Activated naive CD8-positive, alpha-beta T cell (primary cell): ENCODE data around the gene EEF1AKMT1.

Experiments used
- H3K27ac Mint-ChIP-seq: one replicate; pipeline ENCODE4 v1.8.0; 2021; ENCODE audit warnings: mixed read lengths
- H3K27me3 Mint-ChIP-seq: one replicate; pipeline ENCODE4 v1.8.0; 2021; ENCODE audit warnings: mixed read lengths
- H3K36me3 Mint-ChIP-seq: one replicate; pipeline ENCODE4 v1.8.0; 2021; ENCODE audit warnings: mixed read lengths
- H3K4me1 Mint-ChIP-seq: one replicate; pipeline ENCODE4 v1.8.0; 2021; ENCODE audit warnings: low read depth, mixed read lengths
- H3K4me3 Mint-ChIP-seq: one replicate; pipeline ENCODE4 v1.8.0; 2021; ENCODE audit warnings: mild to moderate bottlenecking, mixed read lengths
- H3K9me3 Mint-ChIP-seq: one replicate; pipeline ENCODE4 v1.8.0; 2021; ENCODE audit warnings: low read depth, mixed read lengths

Gene EEF1AKMT1, protein sequence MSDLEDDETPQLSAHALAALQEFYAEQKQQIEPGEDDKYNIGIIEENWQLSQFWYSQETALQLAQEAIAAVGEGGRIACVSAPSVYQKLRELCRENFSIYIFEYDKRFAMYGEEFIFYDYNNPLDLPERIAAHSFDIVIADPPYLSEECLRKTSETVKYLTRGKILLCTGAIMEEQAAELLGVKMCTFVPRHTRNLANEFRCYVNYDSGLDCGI

DNA sequence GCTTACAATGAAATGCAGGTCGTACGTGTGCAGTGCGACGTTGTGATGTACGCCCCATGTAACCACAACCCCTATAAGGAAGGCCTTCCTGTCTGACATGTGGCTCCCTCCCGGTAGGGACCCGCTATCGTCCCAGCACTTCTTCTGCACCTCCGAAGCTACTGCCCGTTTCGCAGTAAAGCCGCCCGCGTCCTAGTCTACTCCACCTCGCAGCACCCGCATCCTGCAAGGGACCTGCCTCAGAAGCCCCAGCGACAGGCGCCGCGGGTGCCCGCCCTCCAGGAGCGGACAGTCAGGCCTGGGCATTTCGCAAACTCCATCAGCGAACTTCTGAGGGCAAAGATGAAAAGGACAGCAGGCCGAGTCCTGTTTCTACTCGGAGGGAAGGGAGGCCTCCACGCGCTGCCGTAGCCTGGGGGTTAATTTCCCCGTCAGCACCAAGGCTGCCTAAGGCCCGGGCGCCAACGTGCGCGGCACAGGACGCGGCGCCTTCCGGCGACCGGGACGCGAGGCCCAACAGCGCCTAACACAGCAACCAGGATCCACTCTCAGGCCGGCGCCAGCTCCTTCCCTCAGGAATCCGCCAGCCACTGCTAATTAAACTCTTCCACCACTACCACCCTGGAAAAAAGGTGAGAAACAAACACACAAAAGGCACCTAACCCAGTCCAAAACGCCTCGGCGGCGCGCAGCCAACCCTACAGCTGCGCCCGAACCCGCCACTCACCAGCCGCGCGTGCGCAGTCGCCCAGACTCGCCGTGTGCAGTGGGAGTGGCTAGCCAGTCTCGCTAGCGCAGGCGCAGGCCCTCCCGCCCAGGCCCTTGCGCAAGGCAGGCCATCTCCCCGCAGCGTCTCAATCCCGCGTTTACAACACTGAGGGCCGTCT lies at the start of gene EEF1AKMT1:
Gene EEF1AKMT1 (minus strand): TSS at position 768 of the 887 bp plus-strand sequence. CDS start 16,363 bp downstream, outside the sequence.
- H3K9me3 Mint-ChIP-seq: peaks cover 5% of the 10 kb centered on the region
- H3K27ac Mint-ChIP-seq: peak within 1 kb of the TSS; percentile 100
- peak within 1 kb of the TSS; percentile 90 for H3K4me3 Mint-ChIP-seq
- peaks cover 49% of the 10 kb centered on the region for H3K4me1 Mint-ChIP-seq
- no peaks in the 10 kb centered on the region for H3K27me3 Mint-ChIP-seq
- H3K36me3 Mint-ChIP-seq: peaks cover 25% of the 10 kb centered on the region

DNA sequence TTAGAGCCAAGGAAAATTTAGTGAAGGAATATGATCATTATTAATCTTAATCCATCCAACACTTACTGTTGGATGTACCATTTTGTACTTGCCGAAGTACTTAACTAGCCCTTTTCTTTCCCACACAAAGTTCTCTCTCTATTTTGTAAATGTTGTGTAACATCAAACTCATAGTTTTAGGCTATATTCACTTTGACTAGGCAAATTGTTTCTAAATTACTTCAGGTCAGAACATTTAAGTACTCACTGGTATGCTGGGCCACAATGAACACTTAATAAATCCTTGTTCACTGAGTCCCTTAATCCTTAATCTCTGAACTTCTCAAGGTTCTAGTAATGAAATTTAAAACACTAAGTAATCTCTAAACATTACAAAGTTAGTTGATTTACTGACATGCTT lies 49.3 kb upstream of the EEF1AKMT1 start:
- Mint-ChIP-seq H3K9me3 (no peaks in the 10 kb centered on the region), H3K4me3 (no peak overlapping the region), H3K36me3 (peaks cover 6% of the 10 kb centered on the region), H3K27me3 (no peaks in the 10 kb centered on the region), H3K27ac (no peak overlapping the region), H3K4me1 (peaks cover 1% of the 10 kb centered on the region)

DNA sequence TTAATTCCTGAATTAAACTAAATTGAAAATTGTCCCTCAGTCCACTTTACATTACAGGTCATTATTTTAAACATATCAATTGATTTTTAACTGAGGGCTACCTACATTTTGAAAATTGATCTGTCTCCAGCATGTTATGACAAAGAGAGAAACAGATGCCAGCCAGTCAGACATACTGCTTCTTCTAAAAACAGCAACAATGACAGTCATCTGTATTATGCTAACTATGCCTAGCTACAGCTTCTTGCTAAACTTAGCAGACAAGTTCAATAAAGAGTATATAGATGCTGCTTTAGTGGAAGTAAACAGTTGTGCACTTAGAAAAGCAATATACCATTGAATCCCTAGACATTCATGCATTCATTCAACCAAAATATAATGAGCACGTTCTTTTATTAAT lies 48.6 kb upstream of the EEF1AKMT1 start:
- no peaks in the 10 kb centered on the region for H3K9me3 Mint-ChIP-seq
- H3K27me3 Mint-ChIP-seq: no peaks in the 10 kb centered on the region
- no peak overlapping the region for H3K4me3 Mint-ChIP-seq
- H3K27ac Mint-ChIP-seq: no peak overlapping the region
- H3K4me1 Mint-ChIP-seq: peaks cover 1% of the 10 kb centered on the region
- peaks cover 6% of the 10 kb centered on the region for H3K36me3 Mint-ChIP-seq

DNA sequence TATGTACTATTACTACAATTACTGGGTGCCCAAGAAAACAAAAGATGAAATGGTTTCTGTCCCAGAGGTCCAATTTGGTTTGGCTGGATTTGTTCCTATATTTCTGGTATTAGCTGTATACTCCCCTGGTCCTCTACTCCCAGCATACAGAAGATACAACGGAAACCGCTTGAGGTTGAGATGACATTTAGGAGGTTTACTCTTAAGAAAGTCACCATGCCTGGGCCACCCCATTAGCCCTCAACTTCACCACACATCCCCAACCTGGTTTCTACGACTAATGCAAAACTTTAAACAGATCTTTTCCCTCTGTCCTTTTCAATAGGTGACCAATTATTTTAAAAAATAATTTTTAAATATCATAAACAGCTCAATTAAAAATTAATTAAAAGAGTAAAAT lies 46.0 kb upstream of the EEF1AKMT1 start:
- Mint-ChIP-seq H3K4me3 (no peak overlapping the region), H3K36me3 (peaks cover 6% of the 10 kb centered on the region), H3K27ac (no peak overlapping the region), H3K4me1 (peaks cover 1% of the 10 kb centered on the region), H3K27me3 (no peaks in the 10 kb centered on the region), H3K9me3 (no peaks in the 10 kb centered on the region)

DNA sequence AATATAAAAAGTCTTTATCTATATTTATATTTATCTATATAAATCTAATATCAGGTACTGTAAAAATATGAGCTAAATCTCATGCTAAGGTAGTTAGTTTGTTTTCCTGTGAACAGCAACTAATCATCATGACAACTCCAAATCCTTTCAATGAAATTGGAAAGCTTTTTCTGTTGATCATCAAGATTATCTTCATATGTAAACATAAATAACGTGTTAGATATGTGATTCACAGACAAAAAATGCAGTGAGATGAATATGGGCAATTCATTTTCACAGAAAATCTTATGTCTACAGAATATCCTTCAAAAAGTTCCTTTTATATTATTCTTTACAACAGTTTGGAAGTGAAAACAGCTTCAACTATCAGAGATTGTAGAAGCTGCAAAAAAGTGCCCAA lies 41.7 kb upstream of the EEF1AKMT1 start:
- H3K4me3 Mint-ChIP-seq: no peak overlapping the region
- H3K9me3 Mint-ChIP-seq: no peaks in the 10 kb centered on the region
- no peak overlapping the region for H3K27ac Mint-ChIP-seq
- peaks cover 11% of the 10 kb centered on the region for H3K36me3 Mint-ChIP-seq
- H3K4me1 Mint-ChIP-seq: peaks cover 2% of the 10 kb centered on the region
- H3K27me3 Mint-ChIP-seq: no peaks in the 10 kb centered on the region

DNA sequence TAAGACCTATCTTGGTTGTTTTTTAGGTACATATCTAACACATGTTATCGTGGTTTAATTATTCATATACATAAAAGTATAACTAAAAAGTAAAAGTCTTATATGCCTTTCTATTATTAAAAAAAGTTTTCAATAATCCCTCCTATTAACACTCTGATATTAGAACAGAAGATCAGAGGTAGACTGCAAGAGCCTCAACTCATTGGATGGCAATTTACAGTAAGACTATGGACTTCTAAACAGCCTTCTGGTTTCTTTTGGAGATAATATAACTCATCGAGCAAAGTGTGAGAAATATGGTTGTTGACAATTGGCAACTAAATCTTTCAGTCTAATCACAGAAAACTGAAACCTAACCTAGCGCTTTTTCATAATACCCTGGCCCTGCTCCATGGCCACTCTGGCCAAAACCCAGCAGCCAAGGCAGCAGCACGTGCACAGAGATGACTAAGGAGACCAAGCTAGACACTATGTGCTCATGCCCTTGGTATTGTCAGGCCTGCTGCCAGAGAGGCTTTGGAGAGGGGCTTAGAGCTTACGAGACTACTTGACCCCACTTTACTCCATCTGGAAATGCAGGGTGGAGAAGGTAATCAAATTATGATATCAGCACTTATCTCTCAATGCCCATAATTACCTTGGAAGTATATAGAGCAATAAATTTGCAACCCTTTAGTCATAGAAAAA lies 40.6 kb upstream of the EEF1AKMT1 start:
- H3K36me3 Mint-ChIP-seq: peaks cover 9% of the 10 kb centered on the region
- H3K27me3 Mint-ChIP-seq: no peaks in the 10 kb centered on the region
- H3K9me3 Mint-ChIP-seq: no peaks in the 10 kb centered on the region

DNA sequence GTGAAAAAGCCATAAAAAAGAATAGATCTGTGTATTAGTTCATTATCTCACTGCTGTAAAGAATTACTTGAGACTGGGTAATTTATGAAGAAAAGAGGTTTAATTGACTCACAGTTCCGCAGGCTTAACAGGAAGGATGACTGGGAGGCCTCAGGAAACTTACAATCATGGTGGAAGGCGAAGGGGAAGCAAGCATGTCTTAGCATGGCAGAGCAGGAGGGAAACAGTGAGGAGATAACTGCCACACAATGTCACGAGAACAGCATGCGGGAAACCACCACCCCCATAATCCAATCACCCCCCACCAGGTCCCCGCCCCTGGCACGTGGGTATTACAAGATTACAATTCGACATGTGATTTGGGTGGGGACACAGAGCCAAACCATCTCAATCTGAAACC lies 39.1 kb upstream of the EEF1AKMT1 start:
- Mint-ChIP-seq H3K27me3 (no peaks in the 10 kb centered on the region), H3K9me3 (no peaks in the 10 kb centered on the region), H3K4me3 (no peak overlapping the region), H3K27ac (peak overlapping the region; percentile 42), H3K36me3 (peaks cover 9% of the 10 kb centered on the region), H3K4me1 (peaks cover 2% of the 10 kb centered on the region)

More for the DNA sequence above, 40.6 kb upstream of the EEF1AKMT1 start:
- H3K4me1 Mint-ChIP-seq: peaks cover 2% of the 10 kb centered on the region
- H3K27ac Mint-ChIP-seq: no peak overlapping the region
- H3K4me3 Mint-ChIP-seq: no peak overlapping the region

DNA sequence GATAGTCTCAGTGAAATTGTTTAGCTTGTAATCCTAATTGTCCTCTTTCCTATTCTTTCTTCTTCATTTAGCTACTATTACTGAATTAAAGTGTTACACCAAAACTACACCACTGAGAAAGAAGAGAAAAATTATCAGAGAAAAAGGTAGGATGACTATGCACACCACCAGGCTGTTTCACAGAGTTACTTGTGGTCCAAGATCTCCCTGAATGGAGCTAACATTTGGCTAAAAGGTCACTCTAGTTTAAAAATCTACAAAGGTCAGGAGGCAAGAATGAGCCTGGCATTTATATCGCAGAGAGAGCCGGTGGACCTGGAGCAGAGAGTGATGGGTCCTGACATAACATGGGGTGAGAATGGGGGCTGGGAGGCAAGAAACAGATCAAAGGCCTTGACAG lies 37.0 kb upstream of the EEF1AKMT1 start:
- peaks cover 2% of the 10 kb centered on the region for H3K4me1 Mint-ChIP-seq
- no peaks in the 10 kb centered on the region for H3K9me3 Mint-ChIP-seq
- no peak overlapping the region for H3K27ac Mint-ChIP-seq
- no peaks in the 10 kb centered on the region for H3K27me3 Mint-ChIP-seq
- H3K36me3 Mint-ChIP-seq: peaks cover 7% of the 10 kb centered on the region
- no peak overlapping the region for H3K4me3 Mint-ChIP-seq

DNA sequence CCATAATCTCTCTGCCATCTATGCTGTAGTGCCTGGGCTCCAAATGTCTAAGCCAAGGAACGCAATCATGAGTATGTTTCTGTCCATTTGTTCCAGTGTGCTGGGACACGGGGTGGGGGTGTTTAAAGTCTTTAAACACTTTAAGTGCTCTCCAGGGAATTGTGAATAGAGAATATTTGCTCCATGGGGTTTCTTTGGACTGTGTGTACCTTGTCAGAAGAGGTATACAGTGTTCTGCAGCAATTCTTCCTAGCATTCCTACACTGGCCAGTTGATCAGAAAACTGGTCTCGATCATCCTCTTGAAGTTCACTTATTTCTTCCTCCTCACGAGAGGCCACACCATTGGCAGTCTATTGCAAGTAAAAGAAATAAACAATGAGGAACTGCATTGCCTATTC lies 35.1 kb upstream of the EEF1AKMT1 start:
- Mint-ChIP-seq H3K27ac (no peak overlapping the region), H3K9me3 (no peaks in the 10 kb centered on the region), H3K27me3 (no peaks in the 10 kb centered on the region), H3K4me3 (no peak overlapping the region), H3K4me1 (peaks cover 4% of the 10 kb centered on the region), H3K36me3 (peaks cover 9% of the 10 kb centered on the region)

DNA sequence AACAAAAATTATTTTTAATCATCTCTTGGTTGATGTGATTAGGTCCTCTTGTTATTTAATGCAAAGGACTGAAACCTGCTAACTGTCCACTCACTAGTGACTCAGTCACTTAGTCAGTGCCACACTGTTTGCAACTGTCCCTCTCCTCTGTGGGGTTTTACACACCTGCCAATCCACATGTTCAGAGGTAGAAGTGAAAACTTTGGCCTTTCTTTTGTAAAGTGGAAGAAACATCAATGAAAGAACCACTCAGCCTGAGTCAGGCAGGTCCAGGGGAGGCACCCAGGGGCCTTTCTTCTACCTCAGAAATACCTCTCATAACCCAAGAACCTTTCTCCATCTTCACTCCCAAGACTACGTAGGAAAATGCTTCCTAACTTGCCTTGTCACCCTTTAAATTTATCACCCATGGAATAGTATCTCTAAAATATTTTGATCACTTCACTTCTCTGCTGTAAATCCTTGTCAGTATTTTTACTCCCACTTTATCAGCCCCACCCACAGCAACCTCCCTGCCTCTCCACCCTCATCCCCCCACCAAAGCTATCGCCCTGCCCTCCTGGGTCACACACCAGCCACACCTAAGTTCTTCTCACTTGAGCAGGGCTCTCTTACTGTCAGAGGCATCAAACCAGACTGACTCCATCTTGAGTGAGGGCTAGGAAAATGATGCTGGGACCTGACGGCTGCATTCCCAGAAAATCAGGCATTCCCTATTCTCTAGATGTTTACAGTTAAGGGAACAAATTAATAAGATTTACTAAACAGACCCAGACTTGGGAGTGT lies 29.6 kb upstream of the EEF1AKMT1 start:
- Mint-ChIP-seq H3K9me3 (no peaks in the 10 kb centered on the region), H3K27me3 (no peaks in the 10 kb centered on the region), H3K36me3 (peaks cover 8% of the 10 kb centered on the region), H3K4me3 (no peak overlapping the region), H3K27ac (peak overlapping the region; percentile 28), H3K4me1 (peaks cover 10% of the 10 kb centered on the region)

DNA sequence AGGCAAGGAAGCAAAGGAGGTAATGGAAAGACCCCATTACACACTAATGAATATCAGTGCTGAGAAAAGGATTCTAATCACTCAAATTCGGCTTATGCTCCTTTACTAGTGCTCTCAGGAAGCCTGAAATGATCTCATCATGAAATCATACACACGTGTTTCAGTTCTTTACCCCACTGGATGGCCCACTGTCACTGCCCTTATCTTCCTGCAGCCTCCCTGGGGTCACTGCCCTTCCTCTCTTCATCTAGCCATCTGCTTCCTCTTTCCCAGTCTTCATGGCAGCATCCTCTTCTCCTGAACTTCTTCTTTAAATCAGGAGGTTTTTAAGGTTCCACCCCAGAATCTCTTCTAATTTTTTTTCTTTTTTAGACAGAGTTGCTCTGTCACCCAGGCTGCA lies 27.9 kb upstream of the EEF1AKMT1 start:
- peaks cover 12% of the 10 kb centered on the region for H3K36me3 Mint-ChIP-seq
- H3K4me3 Mint-ChIP-seq: no peak overlapping the region
- H3K27ac Mint-ChIP-seq: peak overlapping the region; percentile 42
- H3K4me1 Mint-ChIP-seq: peaks cover 23% of the 10 kb centered on the region
- no peaks in the 10 kb centered on the region for H3K9me3 Mint-ChIP-seq
- no peaks in the 10 kb centered on the region for H3K27me3 Mint-ChIP-seq

DNA sequence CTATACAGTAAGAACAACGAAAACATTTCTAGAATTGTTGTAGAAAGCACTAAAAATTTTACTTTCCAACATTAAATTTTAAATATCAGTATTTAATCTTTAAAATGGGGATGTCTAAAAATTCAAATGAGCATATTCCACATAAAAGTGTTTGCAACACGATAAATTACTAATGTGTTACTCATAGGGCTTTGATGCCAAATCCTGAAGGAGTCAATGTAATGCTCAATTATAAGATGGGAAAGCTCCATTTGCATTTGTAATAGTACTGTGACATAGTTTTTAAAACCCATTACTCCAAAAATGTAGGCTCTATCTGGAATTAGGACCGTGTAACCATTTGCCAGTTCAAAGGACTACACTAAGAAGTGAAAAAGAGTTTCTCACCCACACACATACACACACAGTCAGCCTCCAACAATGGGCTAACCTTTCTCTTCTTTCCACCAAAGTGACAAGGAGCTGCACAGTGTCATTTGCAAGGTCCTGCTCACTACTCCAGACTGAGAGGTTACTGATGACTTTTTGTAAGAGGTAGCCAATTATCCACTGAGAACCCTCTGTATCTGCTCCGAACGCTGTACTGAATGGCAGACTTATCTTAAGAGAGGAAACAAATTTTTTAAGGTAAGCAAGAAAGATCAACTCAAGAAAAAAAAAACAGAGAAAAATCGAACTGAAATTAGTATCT lies 26.1 kb upstream of the EEF1AKMT1 start:
- H3K36me3 Mint-ChIP-seq: peaks cover 12% of the 10 kb centered on the region
- peaks cover 22% of the 10 kb centered on the region for H3K4me1 Mint-ChIP-seq
- no peak overlapping the region for H3K4me3 Mint-ChIP-seq
- H3K27ac Mint-ChIP-seq: peak overlapping the region; percentile 28
- H3K27me3 Mint-ChIP-seq: no peaks in the 10 kb centered on the region
- no peaks in the 10 kb centered on the region for H3K9me3 Mint-ChIP-seq

DNA sequence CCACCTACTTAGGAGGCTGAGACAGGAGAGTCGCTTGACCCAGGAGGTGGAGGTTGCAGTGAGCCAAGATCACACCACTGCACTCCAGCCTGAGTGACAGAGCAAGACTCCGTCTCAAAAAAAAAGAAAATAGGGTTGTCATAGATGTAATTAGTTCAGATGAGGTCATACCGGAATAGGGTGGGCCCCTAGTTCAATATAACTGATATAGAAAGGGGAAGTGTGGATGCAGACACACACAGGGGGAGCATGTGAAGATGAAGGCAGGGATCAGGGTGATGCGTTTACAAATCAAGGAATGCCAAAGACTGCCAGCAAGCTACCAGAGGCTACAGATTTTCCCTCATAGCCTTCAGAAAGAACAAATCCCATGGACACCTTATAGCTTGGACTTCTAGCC lies 24.3 kb upstream of the EEF1AKMT1 start:
- Mint-ChIP-seq H3K36me3 (peaks cover 19% of the 10 kb centered on the region), H3K4me1 (peaks cover 17% of the 10 kb centered on the region), H3K4me3 (no peak overlapping the region), H3K27me3 (no peaks in the 10 kb centered on the region), H3K27ac (no peak overlapping the region), H3K9me3 (no peaks in the 10 kb centered on the region)
